MV-4-11 (cell line): ENCODE results near the gene ANTXR2.

Source experiments
- DNase-seq: peaks from one replicate; lab custom pipeline; 2025; lab: John Stamatoyannopoulos, UW

The ANTXR2 gene

GRCh38 chr4:79869597-79870237, 203.3 kb downstream of the ANTXR2 start:
- no peak for DNase-seq

- DNase-seq, result no peak
Measured at GRCh38 chr4:79865201-79865597, 207.8 kb downstream of the ANTXR2 start.

- DNase-seq, result no peak
Measured at GRCh38 chr4:79864500-79865200, 208.4 kb downstream of the ANTXR2 start.

GRCh38 chr4:79863333-79863732, 209.7 kb downstream of the ANTXR2 start:
- DNase-seq, result no peak

GRCh38 chr4:79862821-79863220, 210.2 kb downstream of the ANTXR2 start:
- no peak for DNase-seq

- no peak for DNase-seq
Measured at GRCh38 chr4:79857811-79858210, 215.2 kb downstream of the ANTXR2 start.

- DNase-seq, result no peak
Measured at GRCh38 chr4:79856196-79856595, 216.8 kb downstream of the ANTXR2 start.

- peak; percentile 8 for DNase-seq
Measured at GRCh38 chr4:79854856-79855502, 218.1 kb downstream of the ANTXR2 start.

- DNase-seq, result no peak
Measured at GRCh38 chr4:79852305-79852730, 220.7 kb downstream of the ANTXR2 start.

- DNase-seq, result no peak
Measured at GRCh38 chr4:79851625-79852304, 221.3 kb downstream of the ANTXR2 start.
